ENCODE measurements around the gene PMEPA1. TPM values are rescaled to one million over a fixed set of nuclear protein-coding genes. Genes with fewer than 3 reads are reported as not detected.
"Not testable (repeated sequence)": the region's sequence is repeated elsewhere in the genome, so short reads cannot be mapped to it uniquely, and the experiment has no call there.

PMEPA1 gene
- total RNA-seq, 1 donor from 2014 or later = 49.4 TPM

- H3K9me3 Mint-ChIP-seq (ENCODE audit: unreplicated experiment) = peaks cover 6% of the 10 kb centered on the region
- Histone ChIP-seq H3K4me2 (ENCODE audit: low read length) (no peak overlapping the region), H3K27ac (ENCODE audit: low read depth, low read length) (no peak overlapping the region), H4K20me1 (ENCODE audit: insufficient read depth, low read length) (no peaks in the 10 kb centered on the region), H3K79me2 (ENCODE audit: insufficient read depth, low read length) (no peaks in the 10 kb centered on the region), H2AFZ (ENCODE audit: low read depth, low read length) (no peak overlapping the region), H3K9ac (ENCODE audit: low read length) (no peak overlapping the region), H3K9me3 (ENCODE audit: insufficient read depth, low read depth, low read length) (no peaks in the 10 kb centered on the region), H3K4me3 (ENCODE audit: insufficient read depth, low read depth, low read length) (no peak overlapping the region), H3K4me1 (ENCODE audit: insufficient read depth, low read length) (peaks cover 3% of the 10 kb centered on the region), H3K36me3 (ENCODE audit: insufficient read depth, low read length) (no peaks in the 10 kb centered on the region), H3K27me3 (ENCODE audit: insufficient read depth, low read length) (no peaks in the 10 kb centered on the region)
- FAIRE-seq (no peak), DNase-seq (ENCODE audit: low read depth) (no peak)
- peaks cover 6% of the 10 kb centered on the region for H3K4me1 Mint-ChIP-seq (ENCODE audit: low read depth, unreplicated experiment)
- H3K27ac Mint-ChIP-seq (ENCODE audit: unreplicated experiment) = no peak overlapping the region
- TF ChIP-seq CTCF (IDR thresholded peaks at IDR 0.05; ENCODE audit: insufficient read depth, low read depth, low read length) = no peak
- TF ChIP-seq EZH2 (IDR thresholded peaks at IDR 0.05; ENCODE audit: insufficient read depth, low read length) = no peak
- peaks cover 19% of the 10 kb centered on the region for H3K27me3 Mint-ChIP-seq (ENCODE audit: low read depth, unreplicated experiment)
- peaks cover 3% of the 10 kb centered on the region for H3K36me3 Mint-ChIP-seq (ENCODE audit: low read depth, unreplicated experiment)
- no peak overlapping the region for H3K4me3 Mint-ChIP-seq (ENCODE audit: unreplicated experiment)
Observed at GRCh38 chr20:57630061-57630460, 79.8 kb downstream of the PMEPA1 start.

- not testable (repeated sequence) for H3K27me3 ChIP-seq (ENCODE audit: insufficient read depth, low read length); H3K4me2 ChIP-seq (ENCODE audit: low read length); H3K4me3 ChIP-seq (ENCODE audit: insufficient read depth, low read depth, low read length); H3K4me1 ChIP-seq (ENCODE audit: insufficient read depth, low read length); FAIRE-seq; H3K4me1 Mint-ChIP-seq (ENCODE audit: low read depth, unreplicated experiment); H4K20me1 ChIP-seq (ENCODE audit: insufficient read depth, low read length); DNase-seq (ENCODE audit: low read depth); H3K79me2 ChIP-seq (ENCODE audit: insufficient read depth, low read length); H2AFZ ChIP-seq (ENCODE audit: low read depth, low read length); H3K9ac ChIP-seq (ENCODE audit: low read length); H3K4me3 Mint-ChIP-seq (ENCODE audit: unreplicated experiment); H3K36me3 Mint-ChIP-seq (ENCODE audit: low read depth, unreplicated experiment); H3K9me3 Mint-ChIP-seq (ENCODE audit: unreplicated experiment); H3K27ac Mint-ChIP-seq (ENCODE audit: unreplicated experiment); H3K27ac ChIP-seq (ENCODE audit: low read depth, low read length); H3K9me3 ChIP-seq (ENCODE audit: insufficient read depth, low read depth, low read length); H3K36me3 ChIP-seq (ENCODE audit: insufficient read depth, low read length)
- peaks cover 19% of the 10 kb centered on the region for H3K27me3 Mint-ChIP-seq (ENCODE audit: low read depth, unreplicated experiment)
Observed at GRCh38 chr20:57629491-57629901, 80.3 kb downstream of the PMEPA1 start.

GRCh38 chr20:57628962-57629308 is 80.9 kb downstream of the PMEPA1 start:
- DNase-seq (ENCODE audit: low read depth); FAIRE-seq: not testable (repeated sequence)

More at GRCh38 chr20:57628962-57629308, 80.9 kb downstream of the PMEPA1 start:
- H3K4me3 Mint-ChIP-seq (ENCODE audit: unreplicated experiment); H3K27ac Mint-ChIP-seq (ENCODE audit: unreplicated experiment); H3K27ac ChIP-seq (ENCODE audit: low read depth, low read length); H4K20me1 ChIP-seq (ENCODE audit: insufficient read depth, low read length); H3K9ac ChIP-seq (ENCODE audit: low read length); H3K36me3 ChIP-seq (ENCODE audit: insufficient read depth, low read length); H3K79me2 ChIP-seq (ENCODE audit: insufficient read depth, low read length); H3K4me3 ChIP-seq (ENCODE audit: insufficient read depth, low read depth, low read length); H2AFZ ChIP-seq (ENCODE audit: low read depth, low read length); H3K4me1 ChIP-seq (ENCODE audit: insufficient read depth, low read length); H3K4me1 Mint-ChIP-seq (ENCODE audit: low read depth, unreplicated experiment); H3K9me3 ChIP-seq (ENCODE audit: insufficient read depth, low read depth, low read length); H3K27me3 ChIP-seq (ENCODE audit: insufficient read depth, low read length); H3K4me2 ChIP-seq (ENCODE audit: low read length); H3K36me3 Mint-ChIP-seq (ENCODE audit: low read depth, unreplicated experiment): not testable (repeated sequence)
- Mint-ChIP-seq H3K27me3 (ENCODE audit: low read depth, unreplicated experiment) (peaks cover 18% of the 10 kb centered on the region), H3K9me3 (ENCODE audit: unreplicated experiment) (peaks cover 11% of the 10 kb centered on the region)
